G401.6 (cell line): ENCODE measurements around the gene LRIG2.
"Not testable (repeated sequence)": the region's sequence is repeated elsewhere in the genome, so short reads cannot be mapped to it uniquely, and the experiment has no call there.

Experiments
- FAIRE-seq: peaks from 2 replicates; lab custom pipeline; 2012; peaks lifted over from hg19 to GRCh38; lab: Jason Lieb, UNC

Gene LRIG2

DNA sequence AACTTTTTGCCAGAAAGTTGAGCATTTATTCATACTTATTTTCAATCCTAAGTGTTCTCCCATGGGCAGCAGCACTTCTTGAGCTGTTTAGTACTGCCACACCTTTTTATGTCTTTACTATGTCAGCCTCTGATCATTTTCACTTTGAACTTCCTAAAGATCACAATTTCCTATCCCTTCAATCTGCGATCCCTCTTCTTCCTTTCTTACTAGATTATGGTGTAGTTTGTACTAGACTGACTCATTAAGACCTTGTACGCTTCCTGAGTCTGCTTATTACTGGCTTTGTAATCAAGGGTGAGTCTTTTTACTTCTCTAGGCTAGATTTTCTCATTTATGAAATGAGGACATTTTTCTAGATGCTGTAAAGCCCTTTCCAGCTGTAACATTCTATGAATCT, 55.1 kb downstream of the LRIG2 start:
- FAIRE-seq, result no peak

DNA sequence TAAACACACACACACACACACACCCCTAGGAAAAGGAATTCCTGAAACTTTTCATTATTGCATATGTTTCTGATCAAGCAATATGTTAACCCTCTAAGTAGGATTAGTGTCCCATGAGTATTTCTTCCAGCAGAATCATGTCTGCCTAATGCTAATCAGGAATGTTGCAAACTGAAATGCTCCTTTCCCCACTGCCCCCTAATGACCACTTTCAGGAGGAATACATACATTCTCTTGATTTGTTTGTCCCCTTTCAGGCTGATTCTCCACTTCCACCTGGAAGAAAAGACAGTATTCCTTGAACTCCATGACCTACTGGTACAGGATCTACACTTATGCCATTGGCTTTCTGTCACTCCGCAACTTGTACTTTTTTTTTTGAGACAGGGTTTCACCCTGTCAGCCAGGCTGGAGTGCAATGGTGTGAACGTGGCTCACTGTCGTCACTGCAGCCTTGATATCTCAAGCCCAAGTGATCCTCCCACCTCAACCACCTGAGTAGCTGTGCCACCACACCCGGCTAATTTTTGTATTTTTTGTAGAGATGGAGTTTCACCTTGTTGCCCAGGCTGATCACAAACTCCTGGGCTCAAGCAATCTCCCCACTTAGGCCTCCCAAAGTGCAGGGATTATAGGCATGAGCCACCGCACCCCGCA, 56.7 kb downstream of the LRIG2 start:
- FAIRE-seq, result no peak

DNA sequence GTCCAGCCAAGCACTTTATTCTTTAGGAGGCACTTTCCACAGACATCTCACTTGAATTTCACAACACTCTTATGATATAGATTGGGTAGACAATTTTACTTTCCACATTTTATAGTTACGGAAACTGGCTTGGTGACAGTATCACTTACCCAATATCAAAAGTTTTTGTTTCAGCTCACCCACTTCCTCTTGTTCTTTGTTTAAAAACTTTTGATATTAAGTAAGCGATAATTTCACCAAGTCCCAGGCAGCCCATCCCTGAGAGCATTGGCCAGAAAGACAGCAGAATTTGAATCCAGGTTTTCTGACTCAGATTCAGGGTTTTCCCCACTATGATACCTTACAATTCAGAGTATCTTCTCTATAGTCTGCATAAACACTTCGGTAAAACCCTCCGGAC, 60.0 kb downstream of the LRIG2 start:
- FAIRE-seq, result no peak

DNA sequence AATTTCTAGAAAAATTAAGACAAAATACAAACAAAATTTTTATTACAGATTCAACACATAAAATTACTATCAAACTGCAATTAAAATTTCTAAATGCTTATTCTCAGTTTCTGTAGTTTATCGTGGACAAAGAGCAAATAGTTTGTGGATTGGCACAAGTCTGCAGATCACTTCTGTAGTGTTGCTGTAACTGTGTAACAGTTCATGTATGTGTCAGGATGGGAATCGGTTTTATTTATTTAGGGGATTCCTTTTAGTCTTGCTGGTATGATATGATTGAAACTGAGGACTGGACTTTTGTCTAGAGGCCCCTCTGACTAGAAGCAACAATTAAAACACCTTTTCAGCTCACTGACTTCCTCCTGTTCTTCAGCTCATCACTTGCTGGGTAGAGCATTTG, 60.8 kb downstream of the LRIG2 start:
- FAIRE-seq, result no peak

DNA sequence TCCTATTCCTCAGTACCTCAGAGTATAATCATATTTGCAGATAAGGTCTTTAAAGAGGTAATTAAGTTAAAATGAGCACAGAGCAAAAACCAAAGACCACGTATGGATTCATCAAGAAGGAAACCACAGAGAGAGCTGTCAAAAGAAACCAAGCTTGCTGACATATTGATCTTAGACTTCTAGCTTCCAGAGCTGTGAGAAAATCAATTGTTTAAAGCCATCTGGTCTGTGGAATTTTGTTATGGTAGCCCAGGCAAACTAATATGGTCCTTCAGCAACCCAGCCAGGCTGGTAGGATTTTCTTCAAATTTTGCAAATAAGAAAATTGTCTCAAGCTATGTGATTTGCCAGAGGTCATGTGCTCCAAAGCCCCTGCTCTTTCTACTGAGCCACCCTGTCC, 62.5 kb downstream of the LRIG2 start:
- no peak for FAIRE-seq

DNA sequence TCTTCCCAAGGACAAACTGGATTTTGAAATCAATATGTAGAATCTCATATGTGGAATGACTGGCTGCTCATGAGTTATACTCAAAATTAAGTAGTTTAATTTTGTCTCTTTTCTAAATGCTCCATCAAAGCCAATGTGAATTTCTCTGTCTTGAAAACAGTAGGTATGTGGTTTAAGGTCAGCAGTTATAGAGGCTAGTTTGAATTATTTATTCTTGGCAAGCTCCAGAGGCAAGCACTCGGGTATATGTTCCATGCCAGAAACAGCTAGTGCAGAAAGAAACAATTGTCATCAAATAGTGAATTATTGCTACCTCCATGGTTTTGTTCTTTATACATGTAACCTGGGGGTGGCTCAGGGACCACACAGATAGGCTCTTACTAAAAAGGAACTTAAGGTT, 63.5 kb downstream of the LRIG2 start:
- no peak for FAIRE-seq

DNA sequence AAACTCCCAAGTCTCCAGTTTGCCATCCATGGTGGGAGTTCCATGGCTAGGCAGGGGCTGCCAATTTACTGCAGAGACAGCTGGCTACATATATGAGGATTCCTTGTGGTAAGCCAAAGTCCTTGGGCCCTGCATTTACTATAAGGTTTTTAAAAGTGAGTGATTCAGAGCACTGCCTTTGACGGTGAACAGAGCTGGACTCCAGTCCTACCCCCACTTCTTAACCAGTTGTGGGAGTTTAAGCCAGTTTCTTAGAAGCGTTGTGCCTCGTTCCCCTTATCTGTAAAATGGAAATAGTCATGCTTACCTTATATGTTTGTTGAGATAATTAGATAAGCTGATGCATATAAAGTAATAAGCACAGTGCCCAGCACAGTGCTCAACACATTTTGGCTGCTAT, 64.6 kb downstream of the LRIG2 start:
- FAIRE-seq, result no peak

DNA sequence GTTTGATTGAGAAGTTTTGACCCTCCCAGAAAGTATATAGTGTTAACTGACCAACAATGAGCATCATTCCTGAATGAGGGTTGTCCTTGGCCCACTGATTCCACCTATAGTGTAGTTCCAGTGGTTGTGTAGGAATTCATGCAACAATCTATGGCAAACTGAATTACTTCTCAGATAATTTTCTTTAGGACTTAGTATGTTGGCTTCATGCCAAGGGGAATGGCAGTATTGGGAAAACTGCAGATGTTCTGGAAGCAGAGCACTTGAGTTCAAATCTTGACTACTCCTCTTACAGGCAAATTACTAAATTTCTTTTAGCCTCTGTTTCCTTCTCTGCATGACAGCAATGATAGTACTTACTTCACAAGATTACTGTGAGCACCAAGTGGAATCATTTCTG, 65.8 kb downstream of the LRIG2 start:
- no peak for FAIRE-seq

DNA sequence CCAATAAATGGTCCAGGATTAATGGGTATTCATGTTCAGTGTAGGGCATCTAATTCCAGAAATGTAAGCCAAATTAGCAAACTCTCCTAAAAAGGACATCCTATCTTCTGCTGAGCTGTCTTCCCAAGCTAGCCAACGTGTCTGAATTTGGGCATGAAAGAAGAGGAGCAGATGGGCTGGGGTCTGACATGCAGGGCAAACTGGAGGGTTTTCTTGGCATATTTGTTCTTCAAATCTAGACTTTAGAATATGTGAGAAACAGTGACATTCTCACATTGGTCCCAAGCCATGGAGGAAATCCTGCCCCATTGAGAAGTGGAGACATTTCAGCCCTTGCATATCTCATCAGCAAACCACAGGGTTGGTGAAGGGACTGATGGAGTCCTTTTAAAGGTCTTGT, 67.2 kb downstream of the LRIG2 start:
- no peak for FAIRE-seq

DNA sequence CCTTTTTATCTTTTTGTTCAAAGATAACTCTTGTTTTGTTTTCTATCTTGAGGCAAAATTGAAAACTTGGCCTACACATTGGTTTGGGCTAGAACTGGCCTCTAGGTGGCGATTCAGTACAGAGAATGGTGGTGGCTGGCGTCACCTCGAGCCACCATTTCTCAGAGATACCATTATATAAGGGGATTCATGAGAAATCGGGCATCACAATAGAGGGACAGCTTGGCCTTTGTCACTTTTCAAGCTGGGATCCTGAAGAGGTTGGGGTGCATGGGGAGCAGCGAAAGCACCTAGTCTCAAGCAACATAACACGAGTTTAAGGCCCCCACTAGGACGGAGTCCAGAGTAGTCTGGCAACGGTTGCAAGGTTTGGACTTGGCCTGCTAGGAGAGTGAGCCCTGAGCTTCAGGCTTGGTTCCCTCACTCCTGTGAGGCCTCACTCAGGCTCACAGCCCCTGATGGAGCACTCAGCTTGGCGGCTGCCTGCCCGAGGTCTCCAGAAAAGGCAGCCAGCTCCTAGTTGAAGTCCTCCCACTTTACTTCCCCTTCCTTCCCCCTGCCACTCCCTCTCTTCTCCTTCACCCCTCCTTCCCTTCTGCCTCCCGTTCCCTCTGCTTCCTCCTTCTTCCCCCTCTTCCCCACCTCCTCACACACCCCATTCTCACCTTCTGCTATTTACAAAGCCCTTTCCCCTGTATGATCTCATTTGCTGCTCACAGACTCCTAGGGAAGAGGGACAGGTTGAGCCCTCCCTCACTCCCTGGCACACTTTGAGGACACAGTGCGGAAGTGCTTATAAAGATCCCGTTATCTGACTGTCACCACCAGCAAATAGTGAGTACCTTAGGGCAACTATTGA, 67.8 kb downstream of the LRIG2 start:
- FAIRE-seq, result peak; percentile 61

DNA sequence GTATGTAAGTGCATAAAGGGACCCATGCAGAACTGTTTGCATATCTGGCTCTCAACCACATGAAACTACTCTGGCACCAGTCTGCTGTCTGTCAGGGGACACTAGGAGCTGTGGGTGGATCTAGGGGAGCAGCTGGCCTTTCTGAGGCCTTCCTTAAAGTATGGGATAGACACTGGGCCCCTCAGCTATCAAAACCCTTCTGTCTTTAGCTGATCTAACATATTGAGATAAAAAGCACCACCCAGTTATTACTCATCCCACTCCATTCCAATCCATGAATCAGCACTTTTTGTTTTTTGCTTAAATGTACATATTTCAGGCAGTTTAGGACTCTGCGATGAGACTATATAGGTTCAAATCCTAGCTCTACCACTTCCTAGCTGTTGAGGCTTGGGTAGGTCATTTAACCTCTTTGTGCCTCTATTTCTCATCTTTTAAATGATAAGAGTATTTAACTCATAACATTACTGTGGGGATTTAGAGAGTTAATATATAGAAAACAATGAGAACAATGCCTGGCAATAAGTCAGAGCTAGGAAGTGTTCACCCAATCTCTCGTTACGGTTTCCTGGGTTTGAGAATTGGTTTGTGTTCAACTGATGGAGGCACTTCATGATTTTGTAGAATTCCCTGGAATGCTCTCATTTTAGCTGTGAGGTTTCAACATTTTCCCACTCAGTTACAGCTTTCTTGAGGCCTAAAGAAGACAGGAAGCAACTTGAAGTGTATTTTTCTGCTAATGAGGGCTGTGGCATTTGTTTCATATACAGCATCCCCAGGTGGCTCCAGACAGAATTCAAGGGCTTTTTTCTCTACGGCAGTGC, 68.9 kb downstream of the LRIG2 start:
- no peak for FAIRE-seq

DNA sequence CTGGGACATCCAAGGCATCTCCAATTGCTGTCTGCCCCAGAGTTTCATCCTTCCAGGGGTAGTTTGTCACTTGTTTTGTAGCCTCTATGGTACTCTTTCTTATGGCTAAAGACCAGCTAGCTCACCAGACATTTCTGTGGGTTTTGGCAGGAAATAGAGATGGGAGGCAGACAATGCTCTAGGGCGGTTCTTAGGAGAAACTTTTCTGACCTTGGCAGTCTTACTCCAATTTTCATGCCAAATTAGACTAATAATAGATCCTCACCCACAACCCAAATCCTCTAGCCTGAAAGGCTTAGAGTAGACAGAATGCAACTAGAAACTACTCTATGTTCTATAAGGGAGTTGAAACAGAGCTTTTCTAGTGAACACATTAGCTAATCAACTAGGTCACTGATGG, 69.8 kb downstream of the LRIG2 start:
- FAIRE-seq, result no peak

DNA sequence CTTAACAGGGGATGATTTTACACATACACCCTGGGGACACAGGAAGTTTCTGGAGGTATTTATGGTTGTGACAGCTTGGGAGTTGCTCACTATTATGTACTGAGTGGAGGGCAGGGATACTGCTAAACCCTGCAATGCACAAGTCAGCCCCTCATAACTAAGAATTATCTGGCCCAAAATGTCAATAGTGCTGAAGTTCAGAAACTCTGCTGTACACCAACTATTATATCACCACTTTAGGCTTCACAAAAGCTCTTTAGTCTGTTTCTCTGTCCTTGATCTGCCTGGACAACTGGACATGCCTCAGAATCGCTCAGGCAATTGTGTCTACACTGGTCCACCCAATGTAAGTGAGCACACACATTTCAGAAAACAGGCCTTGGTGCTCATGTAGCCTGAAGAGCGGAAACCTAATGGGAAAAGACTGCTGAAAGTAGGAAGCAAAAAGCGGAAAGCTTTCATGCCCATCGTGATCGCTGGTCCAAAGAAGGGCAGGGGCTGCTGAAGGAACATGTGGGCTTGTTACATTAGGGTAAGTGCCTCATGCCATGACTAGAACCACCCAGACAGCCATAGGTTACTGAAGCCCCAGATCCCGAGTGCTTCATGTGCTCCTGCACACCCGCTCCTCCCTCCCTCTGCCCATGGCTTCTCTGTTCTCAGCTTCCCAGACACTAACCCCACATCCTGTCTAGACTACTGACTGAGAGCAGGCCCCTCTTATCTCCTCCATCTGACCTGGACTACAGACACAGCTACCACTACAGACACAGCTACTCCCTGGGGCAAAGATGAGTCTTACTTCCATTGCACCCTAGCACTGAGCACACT, 73.5 kb downstream of the LRIG2 start:
- no peak for FAIRE-seq

DNA sequence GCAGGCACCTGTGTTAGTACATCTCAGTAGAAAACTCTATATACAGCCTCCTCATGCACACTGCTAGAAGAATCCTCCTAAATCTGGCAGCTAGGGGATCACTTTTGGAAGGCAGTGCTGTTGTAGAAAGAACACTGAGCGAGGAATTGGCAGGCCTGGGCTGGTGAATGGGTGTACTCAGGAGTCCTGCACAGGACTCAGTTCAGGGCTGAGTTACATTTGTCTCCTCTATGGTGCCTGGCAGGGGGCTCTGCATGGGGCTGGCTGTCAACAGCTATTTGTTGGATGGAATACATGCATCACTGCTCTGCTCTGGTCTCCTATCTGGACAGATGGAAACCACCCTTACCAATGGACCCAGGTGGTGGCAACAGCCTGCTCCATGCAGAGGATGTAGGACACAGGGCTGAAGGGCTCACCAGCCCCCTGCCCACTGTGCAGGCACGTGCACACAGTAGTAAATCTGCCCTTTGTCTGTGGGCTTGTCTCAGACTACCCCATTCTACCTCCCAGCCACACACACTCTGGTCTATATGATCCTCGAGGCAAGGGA, 74.2 kb downstream of the LRIG2 start:
- no peak for FAIRE-seq

DNA sequence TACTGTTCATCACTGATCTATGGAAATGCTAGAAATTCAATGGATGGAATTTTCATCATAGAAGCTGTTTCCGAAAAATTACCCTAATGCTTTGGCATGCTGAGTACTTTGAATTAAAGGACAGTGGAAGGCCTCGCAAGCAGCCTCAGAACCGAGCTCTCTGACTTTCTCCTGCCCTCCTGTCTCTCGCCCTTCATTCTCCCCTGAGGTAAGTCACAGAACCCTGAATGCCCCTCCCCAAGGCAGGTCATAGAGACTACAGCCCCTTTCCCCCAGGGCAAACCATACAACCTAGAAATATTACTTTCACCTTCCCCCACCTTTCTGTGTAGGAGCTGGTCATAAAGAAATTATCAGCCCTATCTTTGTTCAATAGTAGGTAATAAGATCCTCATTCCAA, 74.8 kb downstream of the LRIG2 start:
- no peak for FAIRE-seq

DNA sequence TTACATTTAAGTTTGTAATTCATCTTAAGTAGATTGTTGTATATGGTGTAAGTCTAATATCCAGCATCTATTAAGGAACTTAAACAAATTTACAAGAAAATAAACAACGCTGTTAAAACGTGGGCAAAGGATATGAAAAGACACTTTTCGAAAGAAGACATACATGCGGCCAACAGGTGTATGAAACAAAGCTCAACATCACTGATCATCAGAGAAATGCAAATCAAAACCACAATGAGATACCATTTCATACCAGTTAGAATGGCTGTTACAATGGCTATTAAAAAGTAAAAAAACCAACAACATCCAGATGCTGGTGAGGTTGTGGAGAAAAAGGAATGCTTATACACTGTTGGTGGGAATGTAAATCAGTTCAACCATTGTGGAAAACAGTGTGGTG, 77.5 kb downstream of the LRIG2 start:
- FAIRE-seq, result not testable (repeated sequence)

DNA sequence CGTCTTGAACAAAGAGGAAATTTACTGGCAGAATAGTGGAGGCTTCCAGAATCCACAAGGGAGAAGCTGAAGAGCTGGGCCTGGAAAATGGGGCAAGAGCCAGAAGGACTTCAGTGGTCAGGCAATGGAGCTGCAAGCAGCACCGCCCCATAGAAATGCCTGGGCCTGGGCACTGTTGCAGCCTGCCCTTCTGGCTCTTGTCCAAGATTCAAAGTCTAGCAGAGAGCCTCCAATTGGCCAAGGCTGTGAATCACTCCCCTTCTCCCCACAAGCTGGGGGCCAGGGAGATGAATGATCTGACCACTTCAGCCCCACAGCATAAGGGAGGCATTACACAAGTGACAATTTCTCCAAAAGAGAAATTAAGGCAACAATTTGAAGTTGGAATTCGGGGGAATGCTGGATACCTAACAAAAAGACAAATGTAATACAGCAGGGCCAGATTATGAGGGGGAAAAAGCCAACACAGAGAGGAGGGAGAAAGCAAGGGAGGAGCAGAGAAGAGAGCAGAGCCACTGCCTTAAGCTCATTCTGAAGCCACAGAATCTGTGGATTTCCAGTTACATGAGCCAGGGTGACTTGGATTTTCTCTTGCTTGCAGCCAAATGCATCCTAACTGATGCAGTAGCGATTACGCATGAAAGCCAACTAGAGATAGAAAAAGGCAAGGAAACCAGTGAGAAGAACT, 80.3 kb downstream of the LRIG2 start:
- FAIRE-seq, result no peak

DNA sequence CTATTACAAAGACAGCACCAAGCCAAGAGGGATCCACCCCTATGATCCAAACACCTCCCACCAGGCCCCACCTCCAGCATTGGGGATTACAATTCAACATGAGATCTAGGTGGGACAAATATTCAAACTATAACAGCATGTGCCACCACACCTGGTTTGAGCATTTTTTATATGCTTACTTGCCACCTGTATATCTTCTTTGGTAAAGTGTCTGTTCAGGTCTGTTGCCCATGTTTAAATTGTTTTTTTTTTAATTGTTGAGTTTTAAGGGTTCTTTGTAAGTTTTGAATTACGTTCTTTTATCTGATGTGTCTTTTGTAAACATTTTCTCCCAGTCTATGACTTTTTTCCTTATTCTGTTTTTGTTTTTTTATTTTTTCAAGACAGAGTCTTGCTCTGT, 83.4 kb downstream of the LRIG2 start:
- FAIRE-seq, result no peak

DNA sequence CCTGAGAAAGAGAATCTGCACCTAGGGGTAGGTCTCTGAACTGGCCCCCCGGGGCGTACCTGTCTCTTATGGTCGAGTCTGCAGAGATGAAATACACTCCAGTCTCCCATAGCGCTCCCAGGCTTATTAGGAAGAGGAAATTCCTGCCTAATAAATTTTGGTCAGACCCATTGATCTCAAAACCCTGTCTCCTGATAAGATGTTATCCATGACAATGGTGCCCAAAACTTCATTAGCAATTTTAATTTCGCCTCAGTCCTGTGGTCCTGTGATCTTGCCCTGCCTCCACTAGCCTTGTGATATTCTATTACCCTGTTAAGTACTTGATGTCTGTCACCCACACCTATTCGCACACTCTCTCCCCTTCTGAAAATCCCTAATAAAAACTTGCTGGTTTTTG, 85.7 kb downstream of the LRIG2 start:
- FAIRE-seq, result not testable (repeated sequence)

DNA sequence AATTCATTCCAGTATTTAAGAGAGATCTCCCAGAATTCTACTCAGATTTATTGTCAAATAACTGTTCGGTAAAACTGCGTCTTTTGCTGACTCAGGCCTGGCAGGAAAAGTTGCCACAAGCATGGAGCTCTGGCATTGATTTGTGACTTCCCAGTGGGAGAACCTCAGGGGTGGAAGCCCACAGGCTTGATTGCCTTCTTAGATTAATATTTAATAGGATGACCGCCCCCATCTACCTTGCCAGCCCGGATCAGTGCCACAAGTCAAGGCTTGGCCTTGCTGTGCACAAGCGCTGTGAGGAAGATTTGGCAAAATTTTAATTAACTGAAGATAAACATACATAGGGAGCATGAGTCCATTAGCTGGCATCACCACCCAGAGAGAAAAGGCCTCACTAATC, 93.5 kb downstream of the LRIG2 start:
- FAIRE-seq, result no peak

DNA sequence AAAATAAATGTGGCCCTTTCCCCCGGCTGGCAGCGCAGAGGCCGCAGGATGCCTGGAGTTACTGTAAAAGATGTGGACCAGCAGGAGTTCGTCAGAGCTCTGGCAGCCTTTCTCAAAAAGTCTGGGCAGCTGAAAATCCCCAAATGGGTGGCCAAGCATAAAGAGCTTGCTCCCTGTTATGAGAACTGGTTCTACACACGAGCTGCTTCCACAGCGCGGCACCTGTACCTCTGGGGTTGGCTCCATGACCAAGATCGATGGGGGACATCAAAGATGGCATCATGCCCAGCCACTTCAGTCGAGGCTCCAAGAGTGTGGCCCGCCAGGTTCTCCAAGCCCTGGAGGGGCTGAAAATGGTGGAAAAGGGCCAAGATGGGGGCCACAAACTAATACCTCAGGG, 95.9 kb downstream of the LRIG2 start:
- FAIRE-seq, result no peak
